Fibroblast of skin of right biceps (primary cell): ENCODE data around the gene PDGFRB.

Experiments
- DNase-seq: peaks from one replicate; pipeline ENCODE4 v3.0.0-alpha.2; 2013

Gene PDGFRB

DNA sequence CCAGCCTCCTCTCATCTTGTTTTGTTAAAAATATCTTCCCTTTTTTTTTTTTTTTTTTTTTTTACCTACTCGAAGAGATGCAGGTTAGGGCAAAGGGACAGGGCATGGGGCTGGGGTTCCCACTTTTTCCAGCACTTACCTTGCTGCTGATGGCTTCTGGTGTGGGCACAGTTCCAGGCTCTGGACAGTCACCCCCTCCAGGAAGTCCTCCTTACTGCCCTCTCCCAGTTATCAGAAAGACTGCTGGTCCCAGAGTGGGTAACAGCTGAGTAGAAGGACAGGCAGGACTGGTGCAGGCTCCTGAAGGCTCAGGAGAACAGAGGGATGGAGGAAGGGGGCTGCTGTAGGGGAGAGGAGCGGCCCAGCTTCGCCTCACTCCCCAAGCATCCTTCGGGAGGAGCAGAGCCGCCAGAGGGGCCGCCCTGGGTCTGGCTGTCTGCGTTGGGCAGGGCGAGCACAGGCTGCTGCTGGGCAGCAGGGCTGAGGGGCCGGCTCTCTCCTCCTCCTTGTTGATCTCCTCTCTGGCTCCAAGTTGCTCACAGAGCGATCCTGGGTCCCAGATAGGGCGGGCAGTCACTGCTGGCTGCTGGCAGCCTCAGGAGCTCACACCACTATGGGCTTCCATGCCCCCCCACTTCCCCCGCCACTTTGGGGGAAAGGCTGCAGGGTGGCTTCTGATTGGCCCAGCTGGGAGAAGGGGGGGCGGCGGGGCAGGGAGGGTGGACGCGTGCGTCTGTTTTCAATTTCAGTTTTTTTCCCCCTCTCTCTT is at the start of gene PDGFRB:
Gene PDGFRB, minus strand, starts transcription at position 588 of the 769 bp plus-strand sequence. CDS start 18,798 bp downstream, outside the sequence.
- peak; percentile 94 for DNase-seq

DNA sequence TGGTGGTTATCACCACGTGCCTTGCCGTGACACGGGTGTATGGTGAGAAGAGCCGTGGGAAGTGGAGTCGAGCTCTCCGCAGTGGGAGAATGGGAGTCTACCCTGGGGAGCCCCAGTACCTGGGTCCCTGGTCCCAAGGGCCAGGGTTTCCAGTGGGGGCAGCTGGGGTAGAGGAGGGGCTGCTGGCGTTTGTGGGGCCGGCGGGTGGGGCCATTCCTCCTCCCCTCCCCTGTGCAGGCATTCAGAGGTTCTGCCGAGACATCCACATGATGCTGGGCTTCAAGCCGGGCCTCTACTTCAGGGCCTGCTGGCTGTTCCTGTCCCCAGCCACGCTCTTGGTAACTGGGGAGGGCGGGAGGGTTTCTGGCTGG is 48.9 kb upstream of the PDGFRB start:
- no peak for DNase-seq

DNA sequence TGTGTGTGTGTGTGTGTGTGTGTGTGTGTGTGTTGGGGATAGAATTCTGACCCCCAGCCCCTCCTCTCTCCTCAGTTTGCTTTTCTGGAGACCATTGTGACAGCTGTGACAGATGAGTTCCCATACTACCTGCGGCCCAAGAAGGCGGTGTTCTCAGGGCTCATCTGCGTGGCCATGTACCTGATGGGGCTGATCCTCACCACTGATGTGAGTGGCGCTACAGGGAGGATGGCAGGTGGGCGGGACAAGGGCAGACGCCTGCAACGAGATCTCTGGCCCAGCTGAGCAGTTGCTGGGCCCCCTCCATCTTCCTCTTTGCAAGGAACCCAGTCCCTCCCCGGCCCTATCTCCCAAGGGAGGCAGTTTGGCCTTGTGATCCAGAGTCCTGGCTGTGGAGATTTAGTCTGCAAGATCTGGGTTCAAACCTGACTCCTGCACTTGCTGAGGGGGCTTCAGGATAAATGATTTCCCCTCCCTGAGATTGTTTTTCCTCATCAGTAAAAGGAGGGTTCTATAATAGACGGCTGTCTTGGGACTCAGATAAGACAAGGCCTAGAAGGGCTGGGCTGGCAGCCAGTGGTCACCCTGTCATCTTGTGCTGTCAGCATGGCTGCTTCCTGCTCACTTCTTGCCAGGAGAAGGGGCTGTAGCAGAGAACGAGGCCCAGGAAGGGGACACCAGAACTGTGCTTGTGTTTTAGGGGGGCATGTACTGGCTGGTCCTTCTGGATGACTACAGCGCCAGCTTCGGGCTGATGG is 48.4 kb upstream of the PDGFRB start:
- DNase-seq: no peak

- no peak for DNase-seq
Observed at GRCh38 chr5:150202501-150202900, 46.9 kb upstream of the PDGFRB start.

- no peak for DNase-seq
Observed at GRCh38 chr5:150197476-150197875, 41.8 kb upstream of the PDGFRB start.

- DNase-seq: no peak
Observed at GRCh38 chr5:150196986-150197385, 41.3 kb upstream of the PDGFRB start.

- DNase-seq: no peak
Observed at GRCh38 chr5:150196514-150196913, 40.9 kb upstream of the PDGFRB start.

- DNase-seq: no peak
Observed at GRCh38 chr5:150195736-150196485, 40.3 kb upstream of the PDGFRB start.

- no peak for DNase-seq
Observed at GRCh38 chr5:150192462-150192861, 36.8 kb upstream of the PDGFRB start.

DNA sequence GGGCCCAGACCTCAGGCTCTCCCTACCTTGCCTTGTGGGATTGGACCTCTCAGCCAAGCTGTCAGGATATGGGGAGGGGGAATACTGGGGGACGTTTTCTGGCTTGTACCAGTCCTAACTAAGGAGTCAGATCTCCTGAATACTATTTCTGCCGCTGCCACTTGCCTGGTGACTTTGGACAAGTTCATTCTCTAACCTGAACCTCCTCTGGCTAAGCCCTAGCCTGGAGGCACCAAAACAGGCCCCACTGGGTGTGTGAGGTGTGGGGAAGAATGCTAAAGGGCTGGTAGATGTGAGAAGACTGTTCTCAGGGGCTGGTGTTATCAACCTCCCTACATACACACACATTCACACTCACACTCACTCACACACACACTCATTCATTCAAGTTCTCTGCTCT is 35.3 kb upstream of the PDGFRB start:
- DNase-seq: no peak

GRCh38 chr5:150190503-150190979 is 34.9 kb upstream of the PDGFRB start:
- DNase-seq: no peak

GRCh38 chr5:150189728-150190502 is 34.3 kb upstream of the PDGFRB start, which contains the start of gene SLC6A7:
SLC6A7 (plus strand) TSS chr5:150190062; CDS start chr5:150190328, 266 bp downstream.
- DNase-seq: no peak

GRCh38 chr5:150189326-150189725 is 33.7 kb upstream of the PDGFRB start:
- no peak for DNase-seq

GRCh38 chr5:150188146-150188842 is 32.6 kb upstream of the PDGFRB start:
- DNase-seq: no peak

GRCh38 chr5:150186897-150187296 is 31.3 kb upstream of the PDGFRB start:
- DNase-seq: no peak

GRCh38 chr5:150186137-150186536 is 30.5 kb upstream of the PDGFRB start:
- no peak for DNase-seq

DNA sequence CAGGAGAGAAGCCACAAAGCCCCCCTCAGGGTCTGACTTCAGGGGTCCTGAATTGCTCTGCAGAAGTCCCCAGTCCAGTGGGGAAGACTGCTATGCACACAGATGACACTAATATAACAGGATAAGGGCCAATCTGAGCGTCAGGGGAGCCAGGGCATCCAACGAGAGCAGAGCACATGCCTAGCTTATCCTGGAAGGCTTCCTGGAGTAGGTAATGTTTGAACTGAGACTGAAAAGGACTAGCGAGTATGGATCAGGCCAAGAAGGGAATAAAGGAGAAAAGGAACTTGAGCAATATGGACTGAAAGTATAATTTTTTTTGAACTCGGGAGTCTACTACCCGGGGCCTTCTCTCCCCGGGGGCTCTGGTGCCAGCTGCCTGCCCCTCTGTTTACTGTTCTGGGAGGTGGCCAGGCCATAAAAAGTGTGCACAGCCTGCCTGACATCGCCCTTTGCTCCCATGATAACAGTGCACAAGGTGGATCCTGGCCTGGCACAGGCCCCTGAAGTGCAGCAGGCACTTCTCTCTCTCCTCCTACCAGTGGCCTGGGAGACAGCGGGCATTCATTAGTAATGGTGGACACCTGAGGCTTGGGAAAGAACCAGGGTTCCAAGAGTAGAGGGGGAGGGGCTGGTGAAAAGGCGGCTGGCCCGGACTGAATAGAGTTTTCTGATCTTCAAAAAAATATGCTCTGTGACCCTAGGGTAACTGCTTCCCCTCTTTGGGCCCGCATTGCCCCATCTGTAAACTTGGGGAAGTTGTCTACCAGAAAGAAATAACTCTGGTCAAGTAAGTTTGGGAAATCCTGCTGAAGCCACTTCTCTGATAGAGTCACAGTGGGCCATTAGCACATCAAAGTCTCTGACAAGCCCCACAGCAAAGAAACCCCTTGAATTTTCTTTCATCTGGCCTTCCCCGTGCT is 29.6 kb upstream of the PDGFRB start:
- DNase-seq: no peak

- no peak for DNase-seq
Observed at GRCh38 chr5:150184006-150184405, 28.4 kb upstream of the PDGFRB start.

GRCh38 chr5:150183436-150183835 is 27.8 kb upstream of the PDGFRB start:
- no peak for DNase-seq

- DNase-seq: no peak
Observed at GRCh38 chr5:150182774-150183173, 27.1 kb upstream of the PDGFRB start.
